ENCODE results near the gene GNA12.

- TF ChIP-seq, protein P1, sequence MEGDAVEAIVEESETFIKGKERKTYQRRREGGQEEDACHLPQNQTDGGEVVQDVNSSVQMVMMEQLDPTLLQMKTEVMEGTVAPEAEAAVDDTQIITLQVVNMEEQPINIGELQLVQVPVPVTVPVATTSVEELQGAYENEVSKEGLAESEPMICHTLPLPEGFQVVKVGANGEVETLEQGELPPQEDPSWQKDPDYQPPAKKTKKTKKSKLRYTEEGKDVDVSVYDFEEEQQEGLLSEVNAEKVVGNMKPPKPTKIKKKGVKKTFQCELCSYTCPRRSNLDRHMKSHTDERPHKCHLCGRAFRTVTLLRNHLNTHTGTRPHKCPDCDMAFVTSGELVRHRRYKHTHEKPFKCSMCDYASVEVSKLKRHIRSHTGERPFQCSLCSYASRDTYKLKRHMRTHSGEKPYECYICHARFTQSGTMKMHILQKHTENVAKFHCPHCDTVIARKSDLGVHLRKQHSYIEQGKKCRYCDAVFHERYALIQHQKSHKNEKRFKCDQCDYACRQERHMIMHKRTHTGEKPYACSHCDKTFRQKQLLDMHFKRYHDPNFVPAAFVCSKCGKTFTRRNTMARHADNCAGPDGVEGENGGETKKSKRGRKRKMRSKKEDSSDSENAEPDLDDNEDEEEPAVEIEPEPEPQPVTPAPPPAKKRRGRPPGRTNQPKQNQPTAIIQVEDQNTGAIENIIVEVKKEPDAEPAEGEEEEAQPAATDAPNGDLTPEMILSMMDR (IDR thresholded peaks at IDR 0.05), result peak; percentile 97
- TF ChIP-seq ZFX (IDR thresholded peaks at IDR 0.05; ENCODE audit: borderline replicate concordance), result no peak
These were observed 163.2 kb downstream of the GNA12 start for GRCh38 chr7:2680792-2681490.

Measured in 22Rv1 (cell line).